Measurements from ENCODE around the gene MGP. TPM values are rescaled to one million over a fixed set of nuclear protein-coding genes. Genes with fewer than 3 reads are reported as not detected.

The MGP gene
- total and polyA plus RNA-seq, 2 experiments from 2014 or later: 0.60 TPM; not detected in 1

GRCh38 chr12:14886271-14886670, 617 bp upstream of the MGP start:
- peaks cover 6% of the 10 kb centered on the region; the same call in 2 of the 3 replicates for H3K4me1 Mint-ChIP-seq
- no peak overlapping the region for H3K4me3 ChIP-seq
- H4K20me1 ChIP-seq (replicated peaks; ENCODE audit: insufficient read depth): no peaks in the 10 kb centered on the region
- no peak overlapping the region for H3K27ac Mint-ChIP-seq
- H3K36me3 ChIP-seq (ENCODE audit: insufficient read depth): no peaks in the 10 kb centered on the region
- no peak for ATAC-seq
- DNase-seq (ENCODE audit: low spot score): no peak
- H3K36me3 Mint-ChIP-seq (ENCODE audit: low read depth): no peaks in the 10 kb centered on the region
- H3K27me3 ChIP-seq (ENCODE audit: insufficient read depth): no peaks in the 10 kb centered on the region
- no peak overlapping the region for H3K4me2 ChIP-seq
- no peaks in the 10 kb centered on the region; the same call in 1 of the 2 replicates for H3K9me2 ChIP-seq (ENCODE audit: insufficient read depth)
- no peaks in the 10 kb centered on the region for H3K27me3 Mint-ChIP-seq (ENCODE audit: insufficient read depth, low read depth, poor library complexity)
- no peaks in the 10 kb centered on the region for H3K9me3 Mint-ChIP-seq
- no peak overlapping the region for H3K27ac ChIP-seq (ENCODE audit: low read depth)
- TF ChIP-seq CTCF (conservative IDR thresholded peaks at IDR 0.05; ENCODE audit: low read depth in 2 of 2): no peak
- TF ChIP-seq ZNF114 (CRISPR knock-in tag; IDR thresholded peaks at IDR 0.05): no peak
- TF ChIP-seq ZNF331 (CRISPR knock-in tag; IDR thresholded peaks at IDR 0.05; ENCODE audit: low read depth): no peak
- TF ChIP-seq ETS1 (IDR thresholded peaks at IDR 0.05): no peak
- TF ChIP-seq ZNF462 (CRISPR knock-in tag; IDR thresholded peaks at IDR 0.05): no peak
- no peak for TF ChIP-seq NANOG (IDR thresholded peaks at IDR 0.05; ENCODE audit: borderline replicate concordance)
- TF ChIP-seq EZH2 (IDR thresholded peaks at IDR 0.05; ENCODE audit: low read depth, unreplicated experiment): no peak
- no peak for TF ChIP-seq STAT1 (IDR thresholded peaks at IDR 0.05; ENCODE audit: unreplicated experiment)
- TF ChIP-seq REST (IDR thresholded peaks at IDR 0.05; ENCODE audit: unreplicated experiment): no peak
- no peak for TF ChIP-seq CREB1 (CRISPR knock-in tag; IDR thresholded peaks at IDR 0.05; ENCODE audit: low read depth)
- TF ChIP-seq JUNB (IDR thresholded peaks at IDR 0.05; ENCODE audit: unreplicated experiment): no peak
- no peak for TF ChIP-seq EZH2phosphoT487 (IDR thresholded peaks at IDR 0.05; ENCODE audit: unreplicated experiment)
- no peak for TF ChIP-seq POLR2AphosphoS5 (IDR thresholded peaks at IDR 0.05; ENCODE audit: low read depth)
- H3K4me3 Mint-ChIP-seq: no peak overlapping the region
- H3K4me1 ChIP-seq (ENCODE audit: insufficient read depth): no peaks in the 10 kb centered on the region
- no peaks in the 10 kb centered on the region for H3F3A ChIP-seq (replicated peaks; ENCODE audit: low read depth)
- H2AFZ ChIP-seq: no peak overlapping the region
- H3K79me2 ChIP-seq (replicated peaks; ENCODE audit: insufficient read depth): no peaks in the 10 kb centered on the region

Measured in GM23338 (cell line).